GM12872 (cell line): ENCODE results near the gene PRKAG2.

Experiments used
- TF ChIP-seq, protein P1 (sequence below): IDR thresholded peaks from 3 replicates; pipeline ENCODE4 v1.5.1; 2011; ENCODE audit warnings: low read depth, mild to moderate bottlenecking, low read length, moderate library complexity; ENCODE audit not compliant: insufficient read depth

The PRKAG2 gene

DNA sequence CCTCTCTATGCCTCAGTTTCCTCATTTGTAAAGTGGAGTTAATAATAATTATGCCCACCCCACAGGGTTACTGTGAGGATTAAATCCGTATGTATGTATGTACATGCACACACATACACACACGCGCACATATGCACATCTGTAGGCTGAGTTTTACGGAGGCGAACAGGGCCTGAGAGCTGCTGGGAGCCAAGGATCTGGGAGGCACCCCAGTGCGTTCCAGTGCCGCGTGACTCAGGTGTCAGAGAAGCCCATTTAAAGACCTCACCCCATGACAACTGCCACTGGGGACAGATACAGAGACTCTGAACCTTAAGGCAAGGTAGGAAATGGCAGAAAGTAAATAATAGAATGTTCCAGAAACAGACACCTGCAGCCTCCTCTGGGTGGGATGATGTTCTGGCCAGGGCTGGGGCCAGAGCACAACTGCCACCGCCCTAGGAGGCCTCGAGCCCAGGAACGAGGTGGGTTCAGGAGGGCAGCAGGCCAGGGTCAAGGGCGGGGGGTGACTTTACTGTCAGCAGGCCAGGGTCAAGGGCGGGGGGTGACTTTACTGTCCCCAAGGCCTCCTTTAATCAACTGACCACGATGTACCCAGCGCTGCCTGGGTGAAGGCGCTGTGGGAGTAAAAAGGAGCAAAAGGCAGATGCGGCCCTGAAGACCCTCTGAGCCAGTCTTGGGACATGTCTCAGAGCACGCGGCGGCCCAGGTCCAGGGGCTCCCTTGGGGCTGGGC lies 54.9 kb downstream of the PRKAG2 start:
- TF ChIP-seq, protein P1, sequence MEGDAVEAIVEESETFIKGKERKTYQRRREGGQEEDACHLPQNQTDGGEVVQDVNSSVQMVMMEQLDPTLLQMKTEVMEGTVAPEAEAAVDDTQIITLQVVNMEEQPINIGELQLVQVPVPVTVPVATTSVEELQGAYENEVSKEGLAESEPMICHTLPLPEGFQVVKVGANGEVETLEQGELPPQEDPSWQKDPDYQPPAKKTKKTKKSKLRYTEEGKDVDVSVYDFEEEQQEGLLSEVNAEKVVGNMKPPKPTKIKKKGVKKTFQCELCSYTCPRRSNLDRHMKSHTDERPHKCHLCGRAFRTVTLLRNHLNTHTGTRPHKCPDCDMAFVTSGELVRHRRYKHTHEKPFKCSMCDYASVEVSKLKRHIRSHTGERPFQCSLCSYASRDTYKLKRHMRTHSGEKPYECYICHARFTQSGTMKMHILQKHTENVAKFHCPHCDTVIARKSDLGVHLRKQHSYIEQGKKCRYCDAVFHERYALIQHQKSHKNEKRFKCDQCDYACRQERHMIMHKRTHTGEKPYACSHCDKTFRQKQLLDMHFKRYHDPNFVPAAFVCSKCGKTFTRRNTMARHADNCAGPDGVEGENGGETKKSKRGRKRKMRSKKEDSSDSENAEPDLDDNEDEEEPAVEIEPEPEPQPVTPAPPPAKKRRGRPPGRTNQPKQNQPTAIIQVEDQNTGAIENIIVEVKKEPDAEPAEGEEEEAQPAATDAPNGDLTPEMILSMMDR, result no peak

DNA sequence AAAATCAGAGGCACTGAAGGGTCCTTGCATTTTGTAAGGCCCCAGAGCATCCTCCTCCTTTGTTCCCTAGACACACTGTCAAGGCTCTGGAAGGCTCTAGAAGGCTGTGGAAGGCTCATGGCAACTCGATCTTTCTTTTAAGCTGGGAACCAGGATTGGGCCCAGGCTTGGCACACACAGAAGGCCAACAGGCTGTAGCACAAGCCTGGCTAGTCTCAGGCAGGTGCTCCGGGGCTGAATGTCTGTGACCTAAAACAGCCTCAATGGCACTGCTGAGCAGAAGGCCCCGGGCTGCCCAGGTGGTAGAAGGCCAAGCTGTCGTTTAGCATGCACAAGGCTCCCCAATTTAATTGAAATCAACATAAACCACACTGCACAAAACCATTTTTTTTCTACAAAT lies 55.7 kb downstream of the PRKAG2 start:
- TF ChIP-seq, protein P1, result no peak

DNA sequence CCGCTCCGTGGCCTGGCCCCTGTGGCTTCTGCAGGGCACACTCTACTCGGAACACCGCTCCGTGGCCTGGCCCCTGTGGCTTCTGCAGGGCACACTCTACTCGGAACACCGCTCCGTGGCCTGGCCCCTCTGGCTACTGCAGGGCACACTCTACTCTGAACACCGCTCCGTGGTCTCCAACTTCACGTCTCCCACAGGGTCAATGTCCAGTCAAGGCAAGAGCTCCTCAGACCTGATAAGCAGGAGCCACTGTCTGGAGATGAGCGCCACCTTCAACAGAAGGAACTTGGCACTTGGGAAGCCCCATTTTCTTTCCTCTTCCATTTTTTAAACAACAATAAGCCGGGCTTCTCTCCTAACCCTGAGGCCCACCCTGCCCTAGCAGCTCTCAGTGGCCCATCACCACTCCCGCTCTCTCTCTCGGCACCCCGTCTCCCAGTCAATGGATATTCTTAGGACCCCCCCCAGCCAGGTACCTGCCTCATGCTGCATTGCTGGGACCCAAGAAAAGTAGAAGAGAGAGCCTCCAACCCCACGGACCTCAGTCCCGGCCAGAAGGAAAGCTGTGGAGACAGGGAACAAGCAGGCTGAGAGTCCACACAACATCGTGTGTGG lies 56.3 kb downstream of the PRKAG2 start:
- TF ChIP-seq, protein P1, result no peak

DNA sequence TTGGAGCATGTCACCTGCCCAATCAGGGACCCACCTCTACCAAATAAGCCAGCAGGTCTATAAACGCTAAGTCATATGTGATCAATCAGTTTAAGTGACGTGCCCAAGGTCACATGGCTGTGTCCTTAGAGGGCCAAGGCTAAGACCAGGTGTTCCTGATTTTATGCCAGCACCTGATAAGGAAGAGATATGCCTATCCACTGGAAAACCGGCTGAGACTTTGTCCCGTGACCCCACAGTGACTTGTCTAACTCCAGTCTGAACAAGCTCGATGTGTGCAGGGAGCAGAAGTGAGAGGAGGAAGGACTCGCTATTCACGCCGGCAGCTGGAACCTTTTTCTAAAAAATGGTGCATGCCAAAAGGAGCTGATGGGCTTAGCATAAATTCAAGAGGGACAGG lies 57.0 kb downstream of the PRKAG2 start:
- TF ChIP-seq, protein P1, result no peak

DNA sequence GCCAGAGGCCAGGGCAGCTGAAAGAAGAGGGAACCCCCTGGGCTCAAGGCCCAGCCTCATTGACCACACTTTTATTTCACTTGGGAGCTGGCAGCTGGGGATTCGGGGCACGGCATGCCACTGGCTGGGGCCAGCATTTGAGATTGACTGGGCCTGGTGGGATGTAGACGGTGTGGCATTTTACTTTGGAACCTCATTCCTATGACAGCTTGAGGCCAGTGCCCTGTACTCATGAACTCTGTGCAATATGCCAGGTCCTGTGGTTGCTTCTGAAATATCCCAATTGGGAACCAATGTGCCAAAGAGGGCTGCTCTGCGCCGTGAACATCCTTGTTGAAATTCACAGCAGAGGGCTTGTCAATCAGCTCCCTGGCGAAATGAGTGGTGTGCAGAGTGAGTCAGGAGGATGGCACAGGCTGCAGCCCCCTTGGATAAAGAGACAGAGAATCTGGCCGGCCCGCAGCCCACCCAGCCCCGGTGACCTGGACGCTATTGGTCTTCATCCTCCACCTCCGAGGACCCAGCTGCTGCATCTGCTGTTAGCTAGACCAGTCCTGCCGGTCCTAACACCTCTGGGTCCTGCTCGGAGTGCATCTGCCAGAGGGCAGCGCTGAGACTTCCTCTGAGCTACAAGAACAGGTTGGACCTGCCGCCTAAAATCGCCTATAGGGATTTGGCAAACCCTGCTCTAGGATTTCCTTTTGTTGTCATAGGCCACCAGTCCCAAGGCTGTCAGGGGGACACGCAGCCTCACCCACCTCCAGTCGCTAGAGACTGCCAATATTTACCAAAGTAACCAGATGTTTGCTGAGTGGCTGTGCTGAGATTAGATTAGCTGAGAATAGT lies 58.0 kb downstream of the PRKAG2 start:
- TF ChIP-seq, protein P1, result no peak

DNA sequence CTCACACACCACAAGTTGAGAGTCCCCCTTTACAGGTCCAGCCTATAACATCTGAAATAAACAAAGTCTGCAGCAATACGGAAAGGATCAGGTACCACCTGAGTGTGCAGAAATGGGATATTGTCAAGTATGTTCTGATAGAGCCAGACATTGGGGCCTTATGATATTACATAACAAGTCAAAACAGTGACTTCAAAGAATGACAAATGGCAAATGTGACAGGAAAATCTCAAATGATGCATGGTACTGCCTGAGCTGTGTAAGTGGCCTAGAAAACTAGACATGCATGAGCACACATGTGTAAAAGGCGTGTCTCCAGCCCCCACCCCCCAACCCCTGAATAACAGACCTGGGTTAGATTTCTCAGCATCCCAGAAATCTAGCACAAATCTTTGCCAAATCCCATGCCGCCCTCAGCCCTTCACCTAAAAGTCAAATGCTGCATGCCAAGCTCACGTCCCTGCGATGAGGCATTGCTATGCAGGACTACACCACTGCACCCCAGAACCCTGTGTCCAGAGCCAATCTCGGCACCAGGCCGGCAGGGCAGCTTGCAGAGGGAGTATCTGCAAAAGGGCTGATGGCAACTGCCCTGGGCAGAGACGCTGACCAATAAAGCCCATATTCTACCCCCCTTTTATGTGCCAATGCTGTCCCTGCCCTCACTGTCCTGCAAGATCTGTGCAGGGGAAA lies 58.8 kb downstream of the PRKAG2 start:
- TF ChIP-seq, protein P1, result no peak

DNA sequence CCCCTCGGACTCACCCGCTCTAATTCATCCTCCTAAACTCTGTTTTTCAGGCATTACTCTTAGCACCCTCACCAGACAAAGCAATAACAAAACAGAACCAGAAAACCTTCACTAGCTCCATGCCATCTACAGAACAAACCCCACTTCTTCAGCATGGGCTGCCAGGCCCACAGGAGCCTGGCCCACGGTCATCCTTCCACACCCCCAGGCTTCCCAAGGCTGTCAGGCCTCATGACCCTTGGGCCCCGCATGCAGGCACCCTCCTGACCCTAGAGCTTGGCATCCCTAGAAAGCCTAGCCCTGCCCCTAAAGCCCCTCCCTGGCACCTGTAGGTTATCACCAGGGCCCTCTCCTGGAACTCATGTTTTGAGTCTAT lies 59.6 kb downstream of the PRKAG2 start:
- TF ChIP-seq, protein P1, result no peak
